Heart right ventricle (tissue), 16 donors: ENCODE data around the gene ACTR1B. TPM values are rescaled to one million over a fixed set of nuclear protein-coding genes. Genes with fewer than 3 reads are reported as not detected.

ENCODE experiments used
- ATAC-seq, 8 donors: fragments of 200-7000 bp; cut with Tn5 transposase; one replicate each; pipeline ENCODE4 v1.9.1; 2020; ENCODE audit warnings: mild to moderate bottlenecking in 8 of 8, moderate library complexity in 8 of 8, moderate number of reproducible peaks in 1 of 8
- DNase-seq, 2 donors: peaks; one replicate each; pipeline ENCODE4 v3.0.0-alpha.2; 2020
- H3K27ac ChIP-seq, 10 donors: fragments of 200-600 bp; sonication (generic) in 2 of 10; one replicate each; pipeline versions ENCODE4 v1.5.0 to v1.8.0; 2020 to 2022; ENCODE audit warnings: mild to moderate bottlenecking in 3 of 10
- H3K27me3 ChIP-seq, 7 donors: fragments of 200-600 bp; one replicate each; pipeline ENCODE4 v1.8.0; 2021 to 2022; ENCODE audit warnings: mild to moderate bottlenecking in 2 of 7
- H3K36me3 ChIP-seq, 9 donors: fragments of 200-600 bp; sonication (generic) in 1 of 9; one replicate each; pipeline versions ENCODE4 v1.5.0 to v1.8.0; 2020 to 2022; ENCODE audit warnings: mild to moderate bottlenecking in 2 of 9
- H3K4me1 ChIP-seq, 9 donors: fragments of 200-600 bp; sonication (generic) in 1 of 9; one replicate each; pipeline versions ENCODE4 v1.5.0 to v1.8.0; 2020 to 2022; ENCODE audit warnings: mild to moderate bottlenecking in 4 of 9
- H3K4me3 ChIP-seq, 10 donors: fragments of 200-600 bp; sonication (generic) in 2 of 10; one replicate each; pipeline versions ENCODE4 v1.5.0 to v1.8.0; 2020 to 2022; ENCODE audit warnings: mild to moderate bottlenecking in 7 of 10, moderate library complexity in 2 of 10
- H3K9me3 ChIP-seq, 11 donors: fragments of 200-600 bp in 10 of 11; sonication (generic) in 2 of 11; one replicate each; pipeline versions ENCODE4 v1.5.0 to v1.8.0; 2013 to 2022; ENCODE audit warnings: mild to moderate bottlenecking in 2 of 11, control low read depth in 1 of 11, moderate library complexity in 1 of 11
- CTCF ChIP-seq, 9 donors: fragments of 200-600 bp; sonication (generic) in 2 of 9; IDR thresholded peaks; one replicate each; pipeline versions ENCODE4 v1.5.0 to v1.8.0; 2021 to 2022; ENCODE audit warnings: antibody characterized with exemption in 9 of 9, mild to moderate bottlenecking in 5 of 9, moderate library complexity in 1 of 9
- WGBS, 2 donors: extraction: QIAGEN DNeasy Blood & Tissue Kit; methylation state at CpG; one replicate each; pipeline ENCODE4 v1.1.7; 2013; ENCODE audit warnings: inconsistent platforms in 1 of 2; 5-methylcytosine and 5-hydroxymethylcytosine counted together
- intact Hi-C, 10 donors: fragments of 100-400 bp; cut with DNase I; formaldehyde crosslinking; loops; one replicate each; pipeline versions ENCODE4 v1.11.1 to v1.14.2; 2022
- polyA plus RNA-seq, 2 donors: library from polyadenylated mRNA; stranded (reverse); fragments of 200-250 nt; gene quantifications; one replicate each; pipeline ENCODE4 v1.2.3, GENCODE V29; 2013
- total RNA-seq, 10 donors: library from RNA; stranded (reverse); fragmentation: NEBNext Ultra II Directional in 3 of 10; extraction: Animal tissue kit (Norgen Biotek cat#: 25700) in 3 of 10; gene quantifications; one replicate each; pipeline versions ENCODE4 v1.2.1 to v1.2.4, GENCODE V29; 2021 to 2023
- donor health status: Arrhythmogenic right ventricular cardiomyopathy.
- donor health status: ischemic (EF 13 %, LVEDD 7.1; RV severe dilation, severe dysfunction).
- donor health status: healthy with polysubstance abuse.
- donor health status: DM: no; HTN: yes; CAD: no.
- donor health status: DM: no; HTN: no; CAD: no.
- donor health status: ischemic (EF 25% LVEDD 6.9; RV normal size, moderate dysfunction).
- donor health status: ischemic (EF 25% LVEDD 5.7; RV mildly dilated, moderate dysfunction).
- donor health status: healthy.
- donor health status: DM: yes; HTN: yes; CAD: no.
- donor health status: Ischemic cardiomyopathy.
- donor health status: ischemic (EF 35%, LVEDD 5.7; RV mildly dilated, moderate dysfunction).
- donor health status: nonischemic (EF 11% LVEDD 7.7; RV severe dilation, severe dysfunction).
- donor health status: DM: yes; HTN: yes; CAD: no.
- donor health status: PGD.
- donor health status: ischemic (EF 29% LVEDD 5.4; RV normal size, mild dysfunction).
- donor health status: nonischemic (EF 23%, LVEDD 6.1; RV moderate dilation, normal function).

Gene ACTR1B
- total and polyA plus RNA-seq, 12 donors: 43.4 to 87.5 (median 71.4) TPM

- peaks cover 0 to 7% (median 2%) of the 10 kb centered on the region in 9 donors for H3K4me1 ChIP-seq
- WGBS, 2 donors: 88 to 91% methylated on average over 6 of the region's 6 CpGs
- no peak for DNase-seq
- no peaks in the 10 kb centered on the region for H3K27me3 ChIP-seq
- TF ChIP-seq CTCF (IDR thresholded peaks at IDR 0.05): no peak
- no peak for ATAC-seq
- H3K36me3 ChIP-seq: no peaks in the 10 kb centered on the region
- H3K9me3 ChIP-seq: no peaks in the 10 kb centered on the region
- H3K4me3 ChIP-seq: no peak overlapping the region
- no peak overlapping the region for H3K27ac ChIP-seq
- intact Hi-C loops: loop anchor here in 7 of 10 donors (5.0 to 10.0 kb wide), 2 partner anchors 683 to 685 kb away; no protein-coding TSS in a partner anchor
Measured at GRCh38 chr2:97701851-97702465, 38.1 kb upstream of the ACTR1B start.

- Histone ChIP-seq H3K27me3 (no peaks in the 10 kb centered on the region), H3K4me1 (peaks cover 0 to 7% (median 4%) of the 10 kb centered on the region in 9 donors), H3K9me3 (no peaks in the 10 kb centered on the region), H3K36me3 (no peaks in the 10 kb centered on the region), H3K4me3 (no peak overlapping the region), H3K27ac (no peak overlapping the region)
- DNase-seq (no peak), ATAC-seq (no peak)
- intact Hi-C loops: loop anchor here in 7 of 10 donors (5.0 to 10.0 kb wide), 2 partner anchors 684 to 686 kb away; no protein-coding TSS in a partner anchor
- no peak for TF ChIP-seq CTCF (IDR thresholded peaks at IDR 0.05)
- 82 to 88% methylated on average over 13 of the region's 13 CpGs for WGBS, 2 donors
Measured at GRCh38 chr2:97701186-97701585, 37.3 kb upstream of the ACTR1B start.

- TF ChIP-seq CTCF (IDR thresholded peaks at IDR 0.05): peak; percentile 32 to 79 (median 72)
- intact Hi-C loops: loop anchor here in 8 of 10 donors (5.0 to 10.0 kb wide), 6 partner anchors 45 to 687 kb away; partner anchors contain the start of gene COX5B (in 1 of the 8)
- Histone ChIP-seq H3K27me3 (no peaks in the 10 kb centered on the region), H3K36me3 (no peaks in the 10 kb centered on the region), H3K4me1 (peaks cover 0 to 7% (median 4%) of the 10 kb centered on the region in 9 donors), H3K9me3 (no peaks in the 10 kb centered on the region), H3K27ac (no peak overlapping the region), H3K4me3 (no peak overlapping the region)
- DNase-seq: peak in 1 of 2 donors; percentile 62
- 61% methylated on average over 11 of the region's 11 CpGs for WGBS, 2 donors
- ATAC-seq: peak; percentile 65 to 79 (median 74)
Measured at GRCh38 chr2:97699765-97700444, 36.1 kb upstream of the ACTR1B start.

- 85 to 88% methylated on average over 4 of the region's 4 CpGs for WGBS, 2 donors
- ATAC-seq (no peak), DNase-seq (no peak)
- Histone ChIP-seq H3K27me3 (no peaks in the 10 kb centered on the region), H3K36me3 (no peaks in the 10 kb centered on the region), H3K9me3 (peaks cover 0 to 2% (median 0%) of the 10 kb centered on the region in 11 donors), H3K27ac (no peak overlapping the region), H3K4me1 (peaks cover 0 to 7% (median 4%) of the 10 kb centered on the region in 9 donors), H3K4me3 (no peak overlapping the region)
- intact Hi-C loops: loop anchor here in 6 of 10 donors (5.0 to 10.0 kb wide), 4 partner anchors 46 to 106 kb away; partner anchors contain the start of gene COX5B (in 1 of the 6)
- TF ChIP-seq CTCF (IDR thresholded peaks at IDR 0.05): no peak
Measured at GRCh38 chr2:97698530-97698929, 34.7 kb upstream of the ACTR1B start.
